Measurements from ENCODE around the gene TRPC4. TPM values are rescaled to one million over a fixed set of nuclear protein-coding genes. Genes with fewer than 3 reads are reported as not detected.

TRPC4 gene
- total RNA-seq, 2 experiments from 2014 or later, result not detected

DNA sequence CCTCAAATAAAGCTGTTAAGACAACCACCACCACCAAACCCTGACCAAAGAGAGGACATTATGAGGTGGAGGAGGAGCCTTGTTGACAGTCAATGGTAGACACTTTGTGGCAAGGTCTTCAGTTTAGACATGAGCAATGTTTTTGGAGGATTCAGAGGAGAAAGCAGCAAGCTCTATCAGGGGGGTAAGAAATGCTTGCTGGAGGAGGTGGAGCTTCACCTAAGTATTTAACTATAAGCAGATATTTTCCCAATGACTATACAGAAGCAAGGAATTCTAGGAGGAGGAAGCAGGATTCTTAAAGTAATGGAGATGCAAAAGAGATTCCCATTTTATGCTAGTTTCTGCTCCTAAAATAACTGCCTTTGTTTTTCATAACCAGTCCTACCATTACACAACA is 74.2 kb downstream of the TRPC4 start:
- Mint-ChIP-seq H3K36me3 (ENCODE audit: low read depth) (no peaks in the 10 kb centered on the region), H3K27ac (no peak overlapping the region), H3K27me3 (no peaks in the 10 kb centered on the region), H3K9me3 (no peaks in the 10 kb centered on the region), H3K4me3 (no peak overlapping the region), H3K4me1 (no peaks in the 10 kb centered on the region)
- no peak for DNase-seq
- CTCF ChIA-PET, result no interaction called here
- POLR2A ChIA-PET, result no interaction called here

DNA sequence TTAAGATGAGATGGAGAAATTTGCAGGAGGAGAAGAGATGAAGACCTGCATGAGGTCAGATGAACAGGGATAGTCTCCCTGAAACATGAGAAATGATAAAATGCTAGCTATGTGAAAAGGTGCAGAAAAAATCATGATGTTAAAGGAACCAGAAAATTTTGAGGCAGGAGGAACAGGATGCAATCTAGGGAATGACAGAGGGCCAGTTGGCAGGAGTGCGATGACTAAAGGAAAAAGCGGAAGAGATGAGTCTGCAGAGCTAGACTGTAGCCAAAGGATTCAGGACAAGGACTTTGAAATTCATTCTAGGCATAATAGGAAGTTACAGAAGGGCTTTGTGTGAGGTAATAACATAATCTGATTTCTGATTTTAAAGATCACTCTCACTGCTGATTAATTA is 77.9 kb downstream of the TRPC4 start:
- H3K9me3 Mint-ChIP-seq, result no peaks in the 10 kb centered on the region
- CTCF ChIA-PET, result no interaction called here
- no peak for DNase-seq
- no peaks in the 10 kb centered on the region for H3K27me3 Mint-ChIP-seq
- H3K27ac Mint-ChIP-seq, result no peak overlapping the region
- H3K4me3 Mint-ChIP-seq, result no peak overlapping the region
- no peaks in the 10 kb centered on the region for H3K4me1 Mint-ChIP-seq
- POLR2A ChIA-PET, result no interaction called here
- H3K36me3 Mint-ChIP-seq (ENCODE audit: low read depth), result no peaks in the 10 kb centered on the region

DNA sequence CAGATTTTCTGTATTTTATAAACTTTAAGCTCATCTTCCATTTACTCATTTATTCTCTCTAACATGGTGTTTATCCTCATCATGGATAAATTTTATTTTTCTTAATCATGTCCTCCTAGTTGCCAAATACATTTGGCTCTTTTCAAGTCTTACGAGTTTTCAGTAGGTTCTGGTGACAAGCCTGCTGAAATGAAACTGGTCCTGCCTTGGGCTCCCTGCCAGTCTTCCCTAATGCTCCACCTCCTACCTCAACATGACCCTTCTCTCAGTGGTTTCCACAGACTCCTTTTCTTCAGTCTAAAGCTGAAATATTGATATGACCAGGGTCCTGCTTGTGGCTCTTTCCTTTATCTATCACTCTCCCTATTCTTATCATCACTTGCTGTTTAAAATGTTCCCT is 81.2 kb downstream of the TRPC4 start:
- no peaks in the 10 kb centered on the region for H3K27me3 Mint-ChIP-seq
- DNase-seq, result no peak
- POLR2A ChIA-PET, result no interaction called here
- no peaks in the 10 kb centered on the region for H3K9me3 Mint-ChIP-seq
- CTCF ChIA-PET, result no interaction called here
- H3K27ac Mint-ChIP-seq, result no peak overlapping the region
- H3K4me1 Mint-ChIP-seq, result no peaks in the 10 kb centered on the region
- no peaks in the 10 kb centered on the region for H3K36me3 Mint-ChIP-seq (ENCODE audit: low read depth)
- no peak overlapping the region for H3K4me3 Mint-ChIP-seq

DNA sequence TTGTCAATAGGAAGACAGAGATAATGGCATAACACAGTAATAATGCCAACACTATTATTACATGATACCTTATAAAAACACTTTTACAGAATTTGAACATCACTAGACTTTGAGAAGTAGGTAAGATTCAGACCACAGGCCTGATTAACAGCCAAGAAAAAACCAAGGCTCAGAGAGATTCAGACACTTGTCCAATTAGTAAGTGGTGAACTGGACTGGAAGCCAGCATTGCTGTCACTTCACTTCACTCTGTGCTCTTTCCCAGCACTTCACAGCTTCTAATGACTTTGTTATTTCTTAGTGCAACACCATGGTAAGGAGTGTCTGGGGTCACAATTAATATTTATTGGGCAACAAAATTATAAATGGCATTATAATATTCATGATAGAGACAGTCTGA is 91.9 kb downstream of the TRPC4 start:
- no peaks in the 10 kb centered on the region for H3K9me3 Mint-ChIP-seq
- no peak overlapping the region for H3K4me3 Mint-ChIP-seq
- no peak for DNase-seq
- H3K27ac Mint-ChIP-seq, result no peak overlapping the region
- H3K4me1 Mint-ChIP-seq, result no peaks in the 10 kb centered on the region
- H3K36me3 Mint-ChIP-seq (ENCODE audit: low read depth), result no peaks in the 10 kb centered on the region
- ChIA-PET CTCF (no interaction called here), POLR2A (no interaction called here)
- H3K27me3 Mint-ChIP-seq, result no peaks in the 10 kb centered on the region

DNA sequence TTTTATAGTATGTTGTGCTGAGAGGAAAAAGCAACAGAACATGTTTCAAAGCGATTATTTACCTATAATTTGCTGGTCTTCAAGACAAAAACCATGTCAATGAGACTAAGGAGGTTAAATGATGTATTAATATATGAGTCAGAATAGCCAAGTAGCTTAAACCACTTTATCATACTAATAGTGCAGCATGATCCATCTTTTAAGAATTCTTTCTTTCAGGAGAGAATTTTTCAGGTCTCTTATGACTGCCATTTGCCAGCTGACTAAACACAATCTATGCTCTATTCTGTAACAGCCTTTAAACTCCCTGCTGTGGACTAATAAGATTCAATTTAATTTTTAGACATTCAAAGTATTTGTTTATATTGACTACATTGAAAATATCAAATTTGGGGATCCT is 93.7 kb downstream of the TRPC4 start:
- no peaks in the 10 kb centered on the region for H3K9me3 Mint-ChIP-seq
- no peak for DNase-seq
- H3K36me3 Mint-ChIP-seq (ENCODE audit: low read depth), result no peaks in the 10 kb centered on the region
- CTCF ChIA-PET, result no interaction called here
- POLR2A ChIA-PET, result no interaction called here
- no peak overlapping the region for H3K4me3 Mint-ChIP-seq
- no peak overlapping the region for H3K27ac Mint-ChIP-seq
- H3K4me1 Mint-ChIP-seq, result no peaks in the 10 kb centered on the region
- no peaks in the 10 kb centered on the region for H3K27me3 Mint-ChIP-seq

DNA sequence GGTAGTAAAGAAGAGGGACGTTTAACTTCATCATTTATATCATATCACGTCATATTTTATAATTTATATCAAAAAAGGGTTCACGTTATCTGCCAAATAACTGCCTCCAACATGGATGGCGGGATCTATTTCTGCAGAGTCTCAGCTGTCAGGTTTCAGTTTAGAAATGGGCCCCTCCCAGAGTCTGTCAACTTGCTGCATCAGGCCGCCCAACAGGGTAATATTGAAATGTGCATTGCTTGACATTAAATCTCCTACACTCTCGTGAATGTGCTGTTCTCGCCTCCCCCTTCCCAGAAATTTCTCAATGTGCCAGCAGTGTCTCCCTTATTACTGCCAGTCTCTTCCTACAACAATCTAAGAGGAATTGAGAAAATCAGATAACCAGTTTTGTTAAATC is 96.9 kb downstream of the TRPC4 start:
- DNase-seq, result no peak
- Mint-ChIP-seq H3K9me3 (no peaks in the 10 kb centered on the region), H3K4me3 (no peak overlapping the region), H3K27ac (no peak overlapping the region), H3K27me3 (no peaks in the 10 kb centered on the region), H3K4me1 (no peaks in the 10 kb centered on the region), H3K36me3 (ENCODE audit: low read depth) (no peaks in the 10 kb centered on the region)
- POLR2A ChIA-PET, result no interaction called here
- CTCF ChIA-PET, result no interaction called here

DNA sequence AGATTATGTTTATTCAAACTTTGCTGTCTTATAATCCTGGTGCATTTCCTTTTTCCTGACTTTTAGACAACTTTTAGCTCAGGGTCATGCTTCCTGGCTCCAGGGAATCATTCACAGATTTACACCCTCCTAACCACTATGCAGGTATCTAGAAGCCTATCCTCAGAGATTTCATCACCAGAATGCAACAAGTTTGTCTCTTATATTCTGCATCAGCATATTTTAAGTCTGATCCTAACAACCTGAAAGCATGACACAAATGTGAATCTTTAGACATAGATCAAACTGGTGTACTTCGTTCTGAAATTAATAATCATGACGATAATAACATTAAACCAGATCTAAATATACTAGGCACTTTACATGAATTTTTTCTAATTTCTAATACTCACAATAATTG is 100.0 kb downstream of the TRPC4 start:
- no peak for DNase-seq
- CTCF ChIA-PET, result no interaction called here

DNA sequence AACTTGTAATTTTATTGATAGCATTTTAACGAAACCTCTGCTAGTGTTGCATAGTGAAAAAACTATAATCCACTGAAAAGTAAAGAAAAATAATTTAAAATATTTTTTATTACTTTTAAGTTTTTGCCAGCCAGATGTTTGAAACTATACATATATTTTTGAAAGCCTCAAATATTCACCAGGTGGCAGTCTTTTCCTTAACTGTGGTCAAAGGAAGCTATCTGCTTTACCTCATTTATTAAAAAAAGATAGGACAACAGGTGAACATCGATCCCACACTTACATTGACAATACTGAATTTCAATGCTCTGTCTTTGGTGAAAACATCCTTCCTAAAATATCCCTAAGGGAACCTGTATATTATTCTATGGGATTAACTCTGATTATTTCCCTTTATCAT is 100.5 kb downstream of the TRPC4 start:
- H3K27ac Mint-ChIP-seq, result no peak overlapping the region
- no peaks in the 10 kb centered on the region for H3K9me3 Mint-ChIP-seq
- H3K4me3 Mint-ChIP-seq, result no peak overlapping the region
- no peak for DNase-seq
- no peaks in the 10 kb centered on the region for H3K4me1 Mint-ChIP-seq
- CTCF ChIA-PET, result no interaction called here
- POLR2A ChIA-PET, result no interaction called here
- H3K27me3 Mint-ChIP-seq, result no peaks in the 10 kb centered on the region
- H3K36me3 Mint-ChIP-seq (ENCODE audit: low read depth), result no peaks in the 10 kb centered on the region

More for the DNA sequence above, 100.0 kb downstream of the TRPC4 start:
- no peaks in the 10 kb centered on the region for H3K36me3 Mint-ChIP-seq (ENCODE audit: low read depth)
- H3K4me1 Mint-ChIP-seq, result no peaks in the 10 kb centered on the region
- no peak overlapping the region for H3K27ac Mint-ChIP-seq
- no peak overlapping the region for H3K4me3 Mint-ChIP-seq
- H3K9me3 Mint-ChIP-seq, result no peaks in the 10 kb centered on the region
- H3K27me3 Mint-ChIP-seq, result no peaks in the 10 kb centered on the region
- POLR2A ChIA-PET, result no interaction called here

DNA sequence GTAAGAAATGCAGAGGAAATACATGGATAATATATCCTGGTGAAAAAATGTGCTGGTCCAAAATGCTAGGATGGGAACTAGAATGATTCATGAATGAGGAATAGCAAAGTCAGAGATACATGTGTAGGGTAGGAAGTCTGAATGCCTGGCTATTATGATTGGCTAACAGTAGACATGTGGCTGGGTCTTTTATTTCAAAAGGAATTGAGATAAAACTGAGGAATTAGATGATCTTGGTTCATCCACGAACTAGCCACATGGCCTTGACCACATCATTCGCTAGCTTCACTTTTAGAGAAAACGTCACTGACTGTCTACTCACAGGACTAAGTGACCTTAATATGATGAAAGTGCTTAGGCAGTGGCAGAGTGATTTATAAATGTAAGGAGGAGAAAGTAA is 103.1 kb downstream of the TRPC4 start:
- CTCF ChIA-PET, result no interaction called here
- no peak overlapping the region for H3K4me3 Mint-ChIP-seq
- POLR2A ChIA-PET, result no interaction called here
- H3K9me3 Mint-ChIP-seq, result no peaks in the 10 kb centered on the region
- no peak overlapping the region for H3K27ac Mint-ChIP-seq
- no peaks in the 10 kb centered on the region for H3K27me3 Mint-ChIP-seq
- DNase-seq, result no peak
- H3K4me1 Mint-ChIP-seq, result no peaks in the 10 kb centered on the region
- H3K36me3 Mint-ChIP-seq (ENCODE audit: low read depth), result no peaks in the 10 kb centered on the region

DNA sequence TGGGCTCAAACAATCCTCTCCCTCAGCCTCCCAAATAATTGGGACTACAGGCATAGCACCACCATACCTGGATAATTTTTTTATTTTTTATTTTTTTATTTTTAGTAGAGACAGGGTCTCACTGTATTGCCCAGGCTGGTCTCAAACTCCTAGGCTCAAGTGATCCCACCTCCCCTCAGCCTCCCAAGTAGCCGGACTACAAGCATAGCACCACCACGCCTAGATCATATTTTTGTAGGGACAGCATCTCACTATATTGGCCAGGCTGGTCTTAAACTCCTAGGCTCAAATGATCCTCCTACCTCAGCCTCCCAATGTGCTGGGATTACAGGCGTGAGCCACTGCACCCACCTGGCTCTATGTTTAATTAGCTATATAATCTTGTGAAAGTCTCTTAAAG is 114.2 kb downstream of the TRPC4 start:
- DNase-seq, result no peak
- no peaks in the 10 kb centered on the region for H3K27me3 Mint-ChIP-seq
- H3K36me3 Mint-ChIP-seq (ENCODE audit: low read depth), result no peaks in the 10 kb centered on the region
- CTCF ChIA-PET, result interaction anchor here (0.5 kb wide), 1 partner anchor 13 kb away, joined by 3 read pairs; no protein-coding TSS in a partner anchor
- POLR2A ChIA-PET, result no interaction called here
- H3K9me3 Mint-ChIP-seq, result no peaks in the 10 kb centered on the region
- no peak overlapping the region for H3K27ac Mint-ChIP-seq
- no peak overlapping the region for H3K4me3 Mint-ChIP-seq
- H3K4me1 Mint-ChIP-seq, result no peaks in the 10 kb centered on the region

DNA sequence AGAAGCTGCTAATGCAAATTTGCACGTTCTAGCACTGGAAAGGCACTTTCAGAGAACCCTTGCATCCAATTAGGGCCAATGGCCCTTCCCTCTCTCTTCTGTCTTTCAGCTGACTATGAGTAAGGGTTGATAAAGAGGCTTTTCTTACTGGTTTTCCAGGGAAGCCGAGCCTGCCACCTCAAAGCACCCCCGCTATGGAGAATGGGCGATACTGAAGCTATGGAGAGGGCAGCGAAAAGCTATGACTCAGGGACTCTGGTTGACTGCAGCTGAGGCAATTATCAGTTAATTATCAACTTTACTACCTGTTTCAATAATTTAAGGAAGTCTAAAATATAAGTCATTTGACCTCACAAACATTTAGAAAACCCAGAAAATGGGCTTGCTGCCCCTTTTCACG is 115.8 kb downstream of the TRPC4 start:
- H3K4me3 Mint-ChIP-seq, result no peak overlapping the region
- CTCF ChIA-PET, result interaction anchor here (0.6 kb wide), 1 partner anchor 83 kb away, joined by 3 read pairs; no protein-coding TSS in a partner anchor
- POLR2A ChIA-PET, result no interaction called here

DNA sequence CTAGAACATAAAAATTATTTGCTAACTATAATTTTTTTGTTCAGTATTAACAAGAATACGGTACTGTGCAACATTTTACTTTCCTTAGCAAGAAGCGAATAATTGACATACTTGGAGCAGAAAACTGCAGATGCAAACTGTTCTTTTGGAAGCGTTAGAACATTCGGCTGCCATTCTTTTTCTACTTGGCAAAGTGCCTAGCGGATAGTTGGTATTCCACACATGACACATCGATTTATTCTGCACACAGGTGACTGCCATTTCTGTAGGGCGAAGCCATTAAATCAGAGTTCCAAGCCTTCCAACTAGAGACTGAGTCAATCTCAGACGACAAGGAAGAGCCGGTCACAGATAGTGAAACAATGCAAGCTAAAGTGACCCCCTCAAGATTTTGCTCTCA is 117.4 kb downstream of the TRPC4 start:
- no peak for DNase-seq
- no peaks in the 10 kb centered on the region for H3K9me3 Mint-ChIP-seq
- no peaks in the 10 kb centered on the region for H3K27me3 Mint-ChIP-seq
- H3K36me3 Mint-ChIP-seq (ENCODE audit: low read depth), result no peaks in the 10 kb centered on the region
- ChIA-PET CTCF (no interaction called here), POLR2A (no interaction called here)
- H3K4me3 Mint-ChIP-seq, result no peak overlapping the region
- no peak overlapping the region for H3K27ac Mint-ChIP-seq
- no peaks in the 10 kb centered on the region for H3K4me1 Mint-ChIP-seq

More for the DNA sequence above, 115.8 kb downstream of the TRPC4 start:
- Mint-ChIP-seq H3K27ac (no peak overlapping the region), H3K36me3 (ENCODE audit: low read depth) (no peaks in the 10 kb centered on the region), H3K4me1 (no peaks in the 10 kb centered on the region), H3K9me3 (no peaks in the 10 kb centered on the region), H3K27me3 (no peaks in the 10 kb centered on the region)
- no peak for DNase-seq

DNA sequence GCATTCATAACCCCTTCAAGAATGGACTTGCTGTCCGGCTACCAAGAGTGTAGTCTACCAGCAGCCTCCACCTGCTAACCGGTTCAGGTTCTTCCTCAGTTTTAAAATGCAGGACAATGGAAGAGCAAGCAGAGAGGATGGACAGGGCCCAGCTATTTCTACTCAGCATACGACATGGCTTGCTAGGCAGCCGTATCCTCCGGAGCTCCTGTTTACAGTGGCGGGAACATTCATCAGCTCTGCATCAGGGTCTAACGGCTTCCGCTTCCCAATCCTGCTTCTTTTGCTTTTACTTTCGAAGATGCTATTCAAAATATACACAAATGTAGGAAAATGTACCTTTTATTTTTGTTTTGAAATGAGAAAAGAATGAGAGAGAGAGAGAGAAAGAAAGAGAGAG is 118.5 kb downstream of the TRPC4 start:
- Mint-ChIP-seq H3K27ac (no peak overlapping the region), H3K27me3 (no peaks in the 10 kb centered on the region), H3K4me3 (no peak overlapping the region), H3K36me3 (ENCODE audit: low read depth) (no peaks in the 10 kb centered on the region), H3K9me3 (no peaks in the 10 kb centered on the region), H3K4me1 (no peaks in the 10 kb centered on the region)
- ChIA-PET POLR2A (no interaction called here), CTCF (no interaction called here)
- no peak for DNase-seq

DNA sequence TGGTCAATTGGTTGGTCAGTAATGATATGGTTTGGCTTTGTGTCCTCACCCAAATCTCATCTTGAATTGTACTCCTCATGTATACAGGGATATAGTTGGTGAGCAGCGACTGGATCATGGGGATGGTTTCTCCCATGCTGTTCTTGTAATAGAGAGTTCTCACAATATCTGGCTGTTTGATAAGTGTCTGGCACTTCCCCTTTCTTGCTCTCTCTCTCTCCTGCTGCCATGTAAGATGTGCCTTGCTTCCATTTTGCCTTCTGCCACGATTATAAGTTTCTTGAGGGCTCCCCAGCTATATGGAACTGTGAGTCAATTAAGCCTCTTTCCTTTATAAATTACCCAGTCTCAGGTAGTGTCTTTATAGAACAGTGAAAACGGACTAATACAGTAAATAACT is 120.7 kb downstream of the TRPC4 start:
- ChIA-PET CTCF (no interaction called here), POLR2A (no interaction called here)
- Mint-ChIP-seq H3K4me3 (no peak overlapping the region), H3K36me3 (ENCODE audit: low read depth) (no peaks in the 10 kb centered on the region), H3K4me1 (no peaks in the 10 kb centered on the region), H3K27me3 (no peaks in the 10 kb centered on the region), H3K9me3 (no peaks in the 10 kb centered on the region), H3K27ac (no peak overlapping the region)
- no peak for DNase-seq

DNA sequence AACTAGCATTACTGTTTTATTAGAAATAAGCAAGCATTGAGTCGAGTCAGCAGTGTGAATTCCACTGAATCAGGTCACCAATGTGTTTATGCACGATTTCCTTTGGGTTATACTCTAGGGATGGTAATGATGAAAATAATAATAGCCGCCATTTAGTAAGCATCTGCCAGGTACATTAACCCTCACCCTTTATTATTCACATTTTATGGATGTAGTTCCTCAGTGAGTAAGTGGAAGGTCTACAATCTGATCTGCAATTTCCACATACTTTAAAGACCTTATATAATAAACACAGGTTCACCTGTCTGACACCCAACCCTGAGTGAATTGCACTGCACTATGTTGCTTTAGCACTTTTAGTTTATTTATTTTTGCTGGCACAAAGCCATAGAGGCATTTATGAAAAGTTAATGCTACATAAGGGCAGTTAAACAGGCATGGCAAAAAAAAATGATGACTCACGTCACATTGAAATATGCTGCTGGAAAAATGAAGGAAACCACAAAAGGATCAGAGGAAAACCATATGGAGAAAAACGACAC is 122.4 kb downstream of the TRPC4 start:
- CTCF ChIA-PET, result no interaction called here
- POLR2A ChIA-PET, result no interaction called here
- Mint-ChIP-seq H3K4me1 (no peaks in the 10 kb centered on the region), H3K27me3 (no peaks in the 10 kb centered on the region), H3K27ac (no peak overlapping the region), H3K36me3 (ENCODE audit: low read depth) (no peaks in the 10 kb centered on the region), H3K9me3 (no peaks in the 10 kb centered on the region), H3K4me3 (no peak overlapping the region)
- DNase-seq, result no peak
